Endothelial cell of umbilical vein (primary cell): ENCODE measurements around the gene COL28A1. TPM values are rescaled to one million over a fixed set of nuclear protein-coding genes. Genes with fewer than 3 reads are reported as not detected.

ENCODE experiments used
- BruUV-seq: library from RNA; stranded (reverse); fragments of 400-500 nt; replicated peaks from 2 replicates; lab custom pipeline; 2021; lab: Mats Ljungman, UMichigan
- CTCF ChIA-PET: fragments of 300-600, 350-600 bp; sonication (Branson Sonifier 250); formaldehyde crosslinking; loops from one replicate; lab custom pipeline; 2021; ENCODE audit warnings: antibody characterized with exemption, inconsistent platforms; lab: Charles Lee
- POLR2A ChIA-PET: fragments of 300-600, 350-600 bp; sonication (Branson Sonifier 250); formaldehyde crosslinking; loops from one replicate; lab custom pipeline; 2021; ENCODE audit warnings: antibody characterized with exemption, inconsistent platforms; lab: Charles Lee
- DNase-seq: peaks from one replicate; pipeline ENCODE4 v3.0.0-alpha.2; 2011; ENCODE audit warnings: low read depth, low spot score
- FAIRE-seq: peaks from 2 replicates; lab custom pipeline; 2011; peaks lifted over from hg19 to GRCh38; lab: Jason Lieb, UNC
- H2AFZ ChIP-seq: 2 replicates; pipeline ENCODE4 v1.6.0; 2012; ENCODE audit warnings: low read depth, low read length, control low read depth, inconsistent platforms
- H3K27ac ChIP-seq: 2 replicates; pipeline ENCODE4 v1.5.1; 2011; ENCODE audit warnings: low read depth, mild to moderate bottlenecking, control low read depth, low read length, moderate library complexity; ENCODE audit not compliant: insufficient read depth
- H3K27me3 ChIP-seq, 2 experiments: 2 replicates each; pipeline versions ENCODE4 v1.6.0 to v1.6.1; 2011; ENCODE audit warnings: low read length in 2 of 2, mixed read lengths in 1 of 2; ENCODE audit not compliant: control insufficient read depth in 2 of 2, insufficient read depth in 2 of 2
- H3K36me3 ChIP-seq, 2 experiments: 2 replicates in 1 of 2; 3 replicates in 1 of 2; pipeline ENCODE4 v1.5.1; 2011; ENCODE audit warnings: low read length in 2 of 2, mild to moderate bottlenecking in 1 of 2, moderate library complexity in 1 of 2; ENCODE audit not compliant: control insufficient read depth in 2 of 2, insufficient read depth in 2 of 2; ENCODE audit errors: extremely low read depth in 1 of 2
- H3K4me1 ChIP-seq: 3 replicates; pipeline ENCODE4 v1.5.1; 2011; ENCODE audit warnings: mild to moderate bottlenecking, low read length; ENCODE audit not compliant: control insufficient read depth, insufficient read depth; ENCODE audit errors: extremely low read depth
- H3K4me2 ChIP-seq: 2 replicates; pipeline ENCODE4 v1.6.1; 2011; ENCODE audit warnings: low read length, control low read depth, mixed read lengths; ENCODE audit not compliant: insufficient read depth
- H3K4me3 ChIP-seq, 3 experiments: fragments of 200-600 bp in 1 of 3; sonication (generic), shearing (Covaris generic) in 1 of 3; replicated peaks in 1 of 3; 2 replicates each; pipeline ENCODE4 v1.5.1; 2011 to 2016; ENCODE audit warnings: control low read depth in 3 of 3, low read length in 3 of 3, mild to moderate bottlenecking in 2 of 3, inconsistent platforms in 1 of 3, low read depth in 1 of 3, moderate library complexity in 1 of 3; ENCODE audit not compliant: insufficient read depth in 1 of 3
- H3K79me2 ChIP-seq: 2 replicates; pipeline ENCODE4 v1.6.0; 2012; ENCODE audit warnings: low read length, inconsistent platforms; ENCODE audit not compliant: control insufficient read depth, insufficient read depth
- H3K9ac ChIP-seq: replicated peaks from 2 replicates; pipeline ENCODE3; 2011; ENCODE audit warnings: low read length, control low read depth; ENCODE audit not compliant: insufficient read depth; ENCODE audit errors: extremely low read depth
- H3K9me1 ChIP-seq: replicated peaks from 3 replicates; pipeline ENCODE4 v1.6.0; 2011; ENCODE audit warnings: mild to moderate bottlenecking, low read length; ENCODE audit not compliant: control insufficient read depth, insufficient read depth; ENCODE audit errors: extremely low read depth
- H3K9me3 ChIP-seq: replicated peaks from 2 replicates; pipeline ENCODE4 v1.5.1; 2012; ENCODE audit warnings: low read length, inconsistent platforms; ENCODE audit not compliant: control insufficient read depth, insufficient read depth
- H4K20me1 ChIP-seq: replicated peaks from 2 replicates; pipeline ENCODE3; 2011; ENCODE audit warnings: mild to moderate bottlenecking, low read length; ENCODE audit not compliant: control insufficient read depth, insufficient read depth; ENCODE audit errors: extremely low read depth
- EZH2 ChIP-seq: IDR thresholded peaks from 2 replicates; pipeline ENCODE4 v1.6.1; 2012; ENCODE audit warnings: borderline replicate concordance, low read depth, mild to moderate bottlenecking, moderate library complexity, low read length, inconsistent platforms; ENCODE audit not compliant: severe bottlenecking
- FOS ChIP-seq: IDR thresholded peaks from 2 replicates; pipeline ENCODE4 v1.6.1; 2011; ENCODE audit warnings: mild to moderate bottlenecking, low read length, moderate library complexity, borderline replicate concordance; ENCODE audit not compliant: insufficient read depth
- JUN ChIP-seq: IDR thresholded peaks from 2 replicates; pipeline ENCODE4 v1.6.1; 2011; ENCODE audit warnings: borderline replicate concordance, low read depth; ENCODE audit not compliant: insufficient read length, insufficient read depth
- MAX ChIP-seq: IDR thresholded peaks from 2 replicates; pipeline ENCODE4 v1.6.1; 2011; ENCODE audit not compliant: insufficient read depth, insufficient read length
- MYC ChIP-seq: IDR thresholded peaks from one replicate; pipeline ENCODE4 v1.6.1; 2011; ENCODE audit warnings: mild to moderate bottlenecking, low read depth, low read length
- POLR2A ChIP-seq: IDR thresholded peaks from 2 replicates; pipeline ENCODE4 v1.6.1; 2012; ENCODE audit warnings: low read depth, mild to moderate bottlenecking, control low read depth, low read length
- POLR2AphosphoS5 ChIP-seq: IDR thresholded peaks from 2 replicates; pipeline ENCODE4 v1.6.1; 2012; ENCODE audit warnings: low read depth, mild to moderate bottlenecking, control low read depth, low read length, moderate library complexity; ENCODE audit not compliant: insufficient read depth
- dilution Hi-C: fragments of 300-500 bp; cut with MboI; formaldehyde crosslinking; loops from one replicate; pipeline ENCODE4 v1.15.0; 2019; ENCODE audit warnings: low sequenced_read_pairs; ENCODE audit not compliant: extremely low pct_ligation_motif_present
- intact Hi-C: fragments of 100-400 bp; cut with micrococcal nuclease; formaldehyde crosslinking; loops from one replicate; pipeline ENCODE4 v1.10.0; 2022
- polyA plus RNA-seq, 4 experiments: library from polyadenylated mRNA; depleted of rRNA in 3 of 4; stranded (reverse) in 3 of 4; unstranded in 1 of 4; fragments of >200 nt; gene quantifications; 2 replicates each; pipeline versions ENCODE4 v1.2.1 to v1.2.3, GENCODE V29; 2011 to 2012; ENCODE audit warnings: missing spikeins in 1 of 4
- total RNA-seq: library from RNA; stranded (reverse); gene quantifications from 2 replicates; pipeline ENCODE4 v1.2.3, GENCODE V29; 2021

COL28A1 gene
- total and polyA plus RNA-seq, 2 donors (not counting 3 experiments of a cell fraction or from before 2014, with no cell fraction given): not detected

- dilution Hi-C loops: no loop called here
These were observed 51.6 kb downstream of the COL28A1 start for GRCh38 chr7:7484072-7484471.

GRCh38 chr7:7481802-7482201 is 53.9 kb downstream of the COL28A1 start:
- intact Hi-C loops: no loop called here
- no peaks in the 10 kb centered on the region for H3K9me3 ChIP-seq
- ChIA-PET CTCF (no interaction called here), POLR2A (no interaction called here)
- no peak overlapping the region for H3K4me2 ChIP-seq
- H3K9ac ChIP-seq: no peak overlapping the region
- BruUV-seq: no TSS peak
- no peak overlapping the region for H3K4me3 ChIP-seq
- no peak for DNase-seq
- no peak for TF ChIP-seq POLR2A
- TF ChIP-seq EZH2: no peak
- no peak for TF ChIP-seq POLR2AphosphoS5
- TF ChIP-seq FOS: no peak
- TF ChIP-seq MAX: no peak
- TF ChIP-seq JUN: no peak
- no peak for TF ChIP-seq MYC
- no peak overlapping the region for H3K27ac ChIP-seq
- no peak overlapping the region for H2AFZ ChIP-seq
- FAIRE-seq: no peak
- no peaks in the 10 kb centered on the region for H3K79me2 ChIP-seq
- no peaks in the 10 kb centered on the region for H3K9me1 ChIP-seq
- H3K36me3 ChIP-seq: no peaks in the 10 kb centered on the region
- dilution Hi-C loops: no loop called here
- H4K20me1 ChIP-seq: no peaks in the 10 kb centered on the region
- no peaks in the 10 kb centered on the region for H3K4me1 ChIP-seq
- H3K27me3 ChIP-seq: no peaks in the 10 kb centered on the region

More at GRCh38 chr7:7484072-7484471, 51.6 kb downstream of the COL28A1 start:
- H4K20me1 ChIP-seq: no peaks in the 10 kb centered on the region
- intact Hi-C loops: no loop called here
- CTCF ChIA-PET: interaction anchor here (1.1 kb wide), 1 partner anchor 12 kb away, joined by 3 read pairs; no protein-coding TSS in a partner anchor
- H3K36me3 ChIP-seq: no peaks in the 10 kb centered on the region
- POLR2A ChIA-PET: no interaction called here
- H3K4me1 ChIP-seq: no peaks in the 10 kb centered on the region
- no peak overlapping the region for H2AFZ ChIP-seq
- H3K9me1 ChIP-seq: no peaks in the 10 kb centered on the region
- FAIRE-seq (no peak), DNase-seq (no peak)
- H3K27ac ChIP-seq: no peak overlapping the region
- H3K79me2 ChIP-seq: no peaks in the 10 kb centered on the region
- H3K4me2 ChIP-seq: no peak overlapping the region
- H3K27me3 ChIP-seq: no peaks in the 10 kb centered on the region
- BruUV-seq: no TSS peak
- H3K4me3 ChIP-seq: no peak overlapping the region
- TF ChIP-seq POLR2AphosphoS5: no peak
- no peak for TF ChIP-seq EZH2
- no peaks in the 10 kb centered on the region for H3K9me3 ChIP-seq
- no peak overlapping the region for H3K9ac ChIP-seq
